ENCODE measurements around the gene FLNC. TPM values are rescaled to one million over a fixed set of nuclear protein-coding genes. Genes with fewer than 3 reads are reported as not detected.

Gene FLNC
- total RNA-seq, 4 donors from 2014 or later, result 4.2 to 23.1 (median 6.5) TPM

GRCh38 chr7:128796327-128796726 lies 33.9 kb upstream of the FLNC start:
- Histone ChIP-seq H3K27me3 (no peaks in the 10 kb centered on the region), H3K27ac (no peak overlapping the region), H3K4me3 (no peak overlapping the region), H3K36me3 (no peaks in the 10 kb centered on the region), H3K4me1 (peaks cover 0 to 15% (median 6%) of the 10 kb centered on the region in 4 donors), H3K9me3 (no peaks in the 10 kb centered on the region)
- TF ChIP-seq POLR2A (IDR thresholded peaks at IDR 0.05) (no peak), CTCF (IDR thresholded peaks at IDR 0.05) (no peak)
- DNase-seq, result no peak

- Histone ChIP-seq H3K36me3 (no peaks in the 10 kb centered on the region), H3K4me3 (no peak overlapping the region), H3K27ac (no peak overlapping the region), H3K4me1 (no peaks in the 10 kb centered on the region), H3K27me3 (no peaks in the 10 kb centered on the region), H3K9me3 (no peaks in the 10 kb centered on the region)
- no peak for TF ChIP-seq CTCF (IDR thresholded peaks at IDR 0.05)
- TF ChIP-seq POLR2A (IDR thresholded peaks at IDR 0.05), result no peak
- DNase-seq, result no peak
Measured at GRCh38 chr7:128799451-128799850, 30.8 kb upstream of the FLNC start.

GRCh38 chr7:128800567-128800966 lies 29.6 kb upstream of the FLNC start:
- H3K9me3 ChIP-seq, result no peaks in the 10 kb centered on the region
- no peak for DNase-seq
- H3K27ac ChIP-seq, result no peak overlapping the region
- peaks cover 0 to 4% (median 0%) of the 10 kb centered on the region in 3 donors for H3K36me3 ChIP-seq
- H3K4me1 ChIP-seq, result no peaks in the 10 kb centered on the region
- no peak for TF ChIP-seq CTCF (IDR thresholded peaks at IDR 0.05)
- TF ChIP-seq POLR2A (IDR thresholded peaks at IDR 0.05), result no peak
- no peaks in the 10 kb centered on the region for H3K27me3 ChIP-seq
- H3K4me3 ChIP-seq, result no peak overlapping the region

GRCh38 chr7:128801003-128801402 lies 29.2 kb upstream of the FLNC start:
- H3K27ac ChIP-seq, result no peak overlapping the region
- no peak overlapping the region for H3K4me3 ChIP-seq
- no peaks in the 10 kb centered on the region for H3K9me3 ChIP-seq
- TF ChIP-seq CTCF (IDR thresholded peaks at IDR 0.05), result no peak
- TF ChIP-seq POLR2A (IDR thresholded peaks at IDR 0.05), result no peak
- H3K27me3 ChIP-seq, result no peaks in the 10 kb centered on the region
- H3K36me3 ChIP-seq, result peaks cover 0 to 5% (median 0%) of the 10 kb centered on the region in 3 donors
- no peaks in the 10 kb centered on the region for H3K4me1 ChIP-seq
- DNase-seq, result peak in 1 of 3 donors; percentile 71

GRCh38 chr7:128801667-128802418 lies 28.4 kb upstream of the FLNC start:
- no peaks in the 10 kb centered on the region for H3K9me3 ChIP-seq
- H3K36me3 ChIP-seq, result peaks cover 0 to 5% (median 0%) of the 10 kb centered on the region in 3 donors
- H3K4me3 ChIP-seq, result no peak overlapping the region
- no peaks in the 10 kb centered on the region for H3K4me1 ChIP-seq
- DNase-seq, result no peak
- H3K27ac ChIP-seq, result no peak overlapping the region
- TF ChIP-seq POLR2A (IDR thresholded peaks at IDR 0.05) (no peak), CTCF (IDR thresholded peaks at IDR 0.05) (no peak)
- H3K27me3 ChIP-seq, result no peaks in the 10 kb centered on the region
